SU-DHL-6 (cell line): ENCODE measurements around the gene SUMO1.

Source experiments
- H2AFZ ChIP-seq: fragments of 200-600 bp; sonication (generic); 2 replicates; pipeline ENCODE4 v1.6.1; 2014; ENCODE audit warnings: low read depth, mild to moderate bottlenecking, moderate library complexity, mixed read lengths, antibody characterized with exemption, low read length; ENCODE audit not compliant: severe bottlenecking
- H3F3A ChIP-seq: fragments of 200-600 bp; shearing (Covaris generic); 2 replicates; pipeline ENCODE4 v1.6.0; 2016; ENCODE audit warnings: antibody characterized with exemption, mild to moderate bottlenecking; ENCODE audit not compliant: insufficient read depth
- H3K27ac ChIP-seq: fragments of 200-600 bp; sonication (generic); 2 replicates; pipeline ENCODE4 v1.5.1; 2016; ENCODE audit warnings: low read depth, mild to moderate bottlenecking, low read length, moderate library complexity, mixed read lengths
- H3K27me3 ChIP-seq: fragments of 200-600 bp; sonication (generic), shearing (Covaris generic); 2 replicates; pipeline ENCODE4 v1.6.0; 2014; ENCODE audit warnings: mild to moderate bottlenecking, low read length
- H3K36me3 ChIP-seq: fragments of 200-600 bp; sonication (generic); 2 replicates; pipeline ENCODE4 v1.6.1; 2014; ENCODE audit warnings: mild to moderate bottlenecking, low read length, mixed read lengths
- H3K4me2 ChIP-seq: fragments of 300-600, 200-600 bp; shearing (Covaris generic), sonication (generic); 2 replicates; pipeline ENCODE4 v1.6.0; 2014; ENCODE audit warnings: low read length, low read depth, mild to moderate bottlenecking; ENCODE audit not compliant: poor library complexity, severe bottlenecking
- H3K4me3 ChIP-seq: fragments of 200-600 bp; sonication (generic); 2 replicates; pipeline ENCODE4 v1.5.1; 2014; ENCODE audit warnings: antibody characterized with exemption, low read length, mild to moderate bottlenecking, mixed read lengths; ENCODE audit not compliant: insufficient read depth, poor library complexity, severe bottlenecking
- H3K79me2 ChIP-seq: fragments of 200-600 bp; sonication (generic); 2 replicates; pipeline ENCODE4 v1.6.1; 2014; ENCODE audit warnings: mild to moderate bottlenecking, low read length, moderate library complexity; ENCODE audit not compliant: insufficient read depth
- H3K9ac ChIP-seq: fragments of 200-600 bp; sonication (generic); 2 replicates; pipeline ENCODE4 v1.7.0; 2014; ENCODE audit warnings: mild to moderate bottlenecking, low read length
- H3K9me2 ChIP-seq: fragments of 200-600 bp; sonication (generic); replicated peaks from 2 replicates; pipeline ENCODE4 v1.6.1; 2014; ENCODE audit warnings: low read length; ENCODE audit not compliant: insufficient read depth
- H3K9me3 ChIP-seq: fragments of 200-600 bp; sonication (generic); 2 replicates; pipeline ENCODE4 v1.6.1; 2014; ENCODE audit warnings: low read length, mixed read lengths; ENCODE audit not compliant: insufficient read depth
- H4K20me1 ChIP-seq: fragments of 200-600 bp; sonication (generic); 2 replicates; pipeline ENCODE4 v1.6.1; 2014; ENCODE audit warnings: low read depth, mild to moderate bottlenecking, antibody characterized with exemption, low read length, moderate library complexity, mixed read lengths
- EZH2phosphoT487 ChIP-seq: fragments of 200-600 bp; sonication (generic), shearing (Covaris generic); conservative IDR thresholded peaks from 2 replicates; pipeline ENCODE4 v1.6.1; 2018; ENCODE audit warnings: mild to moderate bottlenecking, antibody characterized with exemption, low read length, moderate library complexity, mixed read lengths
- TF ChIP-seq, protein P1 (sequence below): fragments of 200-600 bp; sonication (generic); IDR thresholded peaks from one replicate; pipeline ENCODE4 v1.5.1; 2017; ENCODE audit warnings: antibody characterized with exemption, mild to moderate bottlenecking, low read length, moderate library complexity; ENCODE audit not compliant: insufficient read depth, poor library complexity, severe bottlenecking

The SUMO1 gene

DNA sequence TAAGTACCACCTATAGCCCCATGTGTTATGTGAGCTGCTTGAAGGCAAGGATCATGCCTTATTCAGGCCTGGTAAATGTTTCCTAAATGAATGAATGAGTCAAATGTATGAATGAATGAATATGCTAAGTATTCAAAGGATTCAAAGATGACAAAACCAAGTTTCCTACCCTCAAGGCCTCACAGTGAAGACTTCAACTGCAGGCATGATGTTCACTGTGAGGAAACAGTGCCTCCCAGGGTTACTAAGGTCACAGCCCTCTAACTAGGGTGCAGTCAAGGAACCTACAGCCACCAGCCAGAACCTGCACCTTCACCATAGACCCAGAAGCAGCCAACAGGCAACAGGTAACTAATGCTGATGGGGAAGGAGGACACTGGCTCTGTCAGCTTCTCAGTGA lies 69.3 kb downstream of the SUMO1 start:
- Histone ChIP-seq H3K27me3 (no peaks in the 10 kb centered on the region), H3K4me2 (no peak overlapping the region), H3K4me3 (no peak overlapping the region), H3K27ac (no peak overlapping the region), H3F3A (no peaks in the 10 kb centered on the region), H3K79me2 (no peaks in the 10 kb centered on the region), H3K9ac (no peak overlapping the region), H3K9me3 (no peaks in the 10 kb centered on the region), H3K36me3 (no peaks in the 10 kb centered on the region), H2AFZ (no peak overlapping the region), H3K9me2 (no peaks in the 10 kb centered on the region), H4K20me1 (no peaks in the 10 kb centered on the region)
- TF ChIP-seq EZH2phosphoT487: no peak
- TF ChIP-seq, protein P1, sequence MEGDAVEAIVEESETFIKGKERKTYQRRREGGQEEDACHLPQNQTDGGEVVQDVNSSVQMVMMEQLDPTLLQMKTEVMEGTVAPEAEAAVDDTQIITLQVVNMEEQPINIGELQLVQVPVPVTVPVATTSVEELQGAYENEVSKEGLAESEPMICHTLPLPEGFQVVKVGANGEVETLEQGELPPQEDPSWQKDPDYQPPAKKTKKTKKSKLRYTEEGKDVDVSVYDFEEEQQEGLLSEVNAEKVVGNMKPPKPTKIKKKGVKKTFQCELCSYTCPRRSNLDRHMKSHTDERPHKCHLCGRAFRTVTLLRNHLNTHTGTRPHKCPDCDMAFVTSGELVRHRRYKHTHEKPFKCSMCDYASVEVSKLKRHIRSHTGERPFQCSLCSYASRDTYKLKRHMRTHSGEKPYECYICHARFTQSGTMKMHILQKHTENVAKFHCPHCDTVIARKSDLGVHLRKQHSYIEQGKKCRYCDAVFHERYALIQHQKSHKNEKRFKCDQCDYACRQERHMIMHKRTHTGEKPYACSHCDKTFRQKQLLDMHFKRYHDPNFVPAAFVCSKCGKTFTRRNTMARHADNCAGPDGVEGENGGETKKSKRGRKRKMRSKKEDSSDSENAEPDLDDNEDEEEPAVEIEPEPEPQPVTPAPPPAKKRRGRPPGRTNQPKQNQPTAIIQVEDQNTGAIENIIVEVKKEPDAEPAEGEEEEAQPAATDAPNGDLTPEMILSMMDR: no peak

DNA sequence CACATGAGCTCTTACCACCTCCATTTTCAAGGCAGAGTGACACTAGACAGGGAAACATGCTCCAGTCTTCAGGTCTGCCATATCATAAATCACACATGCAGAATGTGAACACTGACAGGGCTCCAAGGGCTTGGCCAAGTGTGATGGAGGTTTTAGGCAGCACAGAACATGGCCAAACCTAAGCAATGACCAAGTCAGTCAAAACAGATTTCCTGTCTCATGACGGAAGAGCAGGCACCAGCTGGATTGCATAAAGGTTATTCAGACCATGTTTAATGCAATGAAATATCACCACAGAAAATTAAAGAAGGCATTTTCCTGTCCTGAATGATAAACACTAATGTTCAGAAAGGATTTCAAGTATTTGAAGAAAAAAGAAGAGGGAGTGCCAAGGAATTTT lies 72.5 kb downstream of the SUMO1 start:
- Histone ChIP-seq H3K36me3 (no peaks in the 10 kb centered on the region), H3K9ac (no peak overlapping the region), H3K9me2 (no peaks in the 10 kb centered on the region), H3K27ac (no peak overlapping the region), H3K4me2 (no peak overlapping the region), H3K79me2 (no peaks in the 10 kb centered on the region), H3K27me3 (no peaks in the 10 kb centered on the region), H3K4me3 (no peak overlapping the region), H4K20me1 (no peaks in the 10 kb centered on the region), H3K9me3 (no peaks in the 10 kb centered on the region), H2AFZ (no peak overlapping the region), H3F3A (no peaks in the 10 kb centered on the region)
- TF ChIP-seq, protein P1: no peak
- no peak for TF ChIP-seq EZH2phosphoT487

DNA sequence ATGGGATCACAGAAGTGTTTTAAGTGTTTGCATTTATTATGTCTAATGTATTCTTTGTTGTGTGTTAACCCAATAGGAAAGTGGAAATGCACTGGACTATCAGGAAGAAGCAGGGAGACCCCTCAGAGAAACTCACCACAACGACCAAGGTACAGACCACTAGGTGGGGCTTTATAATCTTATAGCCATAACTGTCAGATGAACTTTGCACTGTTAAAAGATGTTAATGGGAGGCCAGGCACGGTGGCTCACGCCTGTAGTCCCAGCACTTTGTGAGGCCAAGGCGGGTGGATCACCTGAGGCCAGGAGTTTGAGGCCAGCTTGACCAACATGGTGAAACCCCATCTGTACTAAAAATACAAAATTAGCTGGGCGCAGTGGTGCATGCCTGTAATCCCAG lies 73.2 kb downstream of the SUMO1 start:
- H3K27ac ChIP-seq: no peak overlapping the region

More for the DNA sequence above, 73.2 kb downstream of the SUMO1 start:
- Histone ChIP-seq H2AFZ (no peak overlapping the region), H3K4me3 (no peak overlapping the region), H3F3A (no peaks in the 10 kb centered on the region), H3K27me3 (no peaks in the 10 kb centered on the region), H3K4me2 (no peak overlapping the region), H3K9me3 (no peaks in the 10 kb centered on the region), H3K9me2 (no peaks in the 10 kb centered on the region), H4K20me1 (no peaks in the 10 kb centered on the region), H3K79me2 (no peaks in the 10 kb centered on the region), H3K36me3 (no peaks in the 10 kb centered on the region), H3K9ac (no peak overlapping the region)
- TF ChIP-seq, protein P1: no peak
- TF ChIP-seq EZH2phosphoT487: no peak
